Measurements from ENCODE around the gene AP1M2. TPM values are rescaled to one million over a fixed set of nuclear protein-coding genes. Genes with fewer than 3 reads are reported as not detected.
A peak's percentile ranks its signal among the peaks of the same experiment; 100 is the strongest.
"Not testable (repeated sequence)": the region's sequence is repeated elsewhere in the genome, so short reads cannot be mapped to it uniquely, and the experiment has no call there.

AP1M2 gene
- total and polyA plus RNA-seq, 12 donors = 0.10 to 0.97 (median 0.31) TPM; not detected in 8

- WGBS, 4 donors = 1 to 3% (median 2%) methylated on average over 5 to 79 of the region's 79 CpGs
- Histone ChIP-seq H3K36me3 (replicated peaks in 1 of 2) (peaks cover 0 to 12% of the 10 kb centered on the region in 2 donors), H3K4me3 (peak within 1 kb of the TSS; percentile 59 to 84 (median 80)), H3K4me1 (replicated peaks in 1 of 2) (peaks cover 10 to 18% of the 10 kb centered on the region in 2 donors), H3K27ac (peak within 1 kb of the TSS; percentile 57 to 91 (median 90)), H3K27me3 (no peaks in the 10 kb centered on the region), H3K9me3 (replicated peaks in 1 of 3) (no peaks in the 10 kb centered on the region)
- intact Hi-C loops (cut with DNase I) = no loop called here
- no peak for TF ChIP-seq CTCF (IDR thresholded peaks at IDR 0.05)
- peak; percentile 36 to 75 for TF ChIP-seq POLR2A (IDR thresholded peaks at IDR 0.05)
- DNase-seq = peak; percentile 67 to 86 (median 80)
Observed at GRCh38 chr19:10543420-10544241, 43.5 kb downstream of the AP1M2 start, which contains the start of gene ATG4D. TSS of gene ATG4D (plus strand) at chr19:10543904. CDS start at chr19:10544091, 187 bp downstream.

DNA sequence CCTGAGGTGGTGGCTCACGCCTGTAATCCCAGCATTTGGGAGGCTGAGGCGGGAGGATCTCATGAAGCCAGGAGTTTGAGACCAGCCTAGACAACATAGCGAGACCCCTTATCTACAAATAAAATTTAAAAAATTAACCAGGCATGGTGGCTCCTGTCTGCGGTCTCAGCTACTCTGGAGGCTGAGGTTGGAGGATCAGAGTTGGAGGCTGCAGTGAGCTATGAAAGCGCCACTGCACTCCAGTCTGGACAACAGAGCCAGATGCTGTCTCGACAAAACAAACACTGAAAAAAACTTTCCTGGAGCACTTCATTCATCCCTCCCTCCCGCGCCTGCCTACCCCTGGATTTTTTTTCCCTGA, 44.1 kb downstream of the AP1M2 start:
- intact Hi-C loops (cut with DNase I) = no loop called here
- TF ChIP-seq CTCF (IDR thresholded peaks at IDR 0.05) (no peak), POLR2A (IDR thresholded peaks at IDR 0.05) (no peak)
- DNase-seq = no peak
- no peaks in the 10 kb centered on the region for H3K9me3 ChIP-seq (replicated peaks in 1 of 3)
- H3K36me3 ChIP-seq (replicated peaks in 1 of 2) = peaks cover 0 to 11% of the 10 kb centered on the region in 2 donors
- H3K27ac ChIP-seq = no peak overlapping the region
- peaks cover 10 to 18% of the 10 kb centered on the region in 2 donors for H3K4me1 ChIP-seq (replicated peaks in 1 of 2)
- H3K4me3 ChIP-seq = peak overlapping the region in 2 of 4 donors; percentile 75 to 84
- WGBS, 4 donors = 46 to 61% (median 54%) methylated on average over 7 to 8 of the region's 8 CpGs
- H3K27me3 ChIP-seq = no peaks in the 10 kb centered on the region

GRCh38 chr19:10539016-10539415, 48.1 kb downstream of the AP1M2 start:
- H3K9me3 ChIP-seq (replicated peaks in 1 of 3); DNase-seq; intact Hi-C loops (cut with DNase I); H3K4me3 ChIP-seq; H3K36me3 ChIP-seq (replicated peaks in 1 of 2); H3K27me3 ChIP-seq; H3K4me1 ChIP-seq (replicated peaks in 1 of 2); H3K27ac ChIP-seq: not testable (repeated sequence)
- WGBS, 4 donors = 56 to 70% (median 64%) methylated on average over 7 to 9 of the region's 9 CpGs

DNA sequence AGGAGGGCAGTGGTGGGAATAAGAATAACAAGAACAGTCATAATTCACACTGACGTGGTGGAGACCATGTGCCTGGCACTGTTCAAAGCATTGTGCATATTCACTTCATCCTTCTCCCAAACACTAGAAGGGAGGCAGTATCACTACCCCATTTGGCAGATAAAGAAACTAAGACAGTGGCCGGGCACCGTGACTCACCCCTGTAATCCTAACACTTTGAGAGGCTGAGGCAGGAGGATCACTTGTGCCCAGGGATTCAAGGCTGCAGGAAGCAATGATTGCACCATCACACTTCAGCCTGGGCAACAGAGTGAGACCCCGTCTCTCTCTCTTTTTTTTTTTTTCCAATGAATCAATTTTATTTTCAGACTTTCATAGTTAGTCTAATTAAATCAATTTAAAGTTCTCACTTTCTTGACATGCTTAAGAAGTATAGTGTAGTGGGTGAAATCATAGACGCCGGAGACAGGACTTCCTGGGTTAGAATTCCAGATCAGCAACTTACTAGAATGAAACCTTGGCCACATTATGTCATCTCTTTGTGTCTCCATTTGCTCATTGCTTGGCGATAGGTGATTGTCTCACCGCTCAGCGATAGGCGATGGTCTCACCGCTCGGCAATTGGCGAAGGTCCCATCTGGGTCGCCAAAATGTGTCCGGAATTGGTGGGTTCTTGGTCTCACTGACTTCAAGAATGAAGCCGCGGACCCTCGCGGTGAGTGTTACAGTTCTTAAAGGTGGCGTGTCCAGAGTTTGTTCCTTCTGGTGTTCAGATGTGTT, 48.7 kb downstream of the AP1M2 start:
- 63 to 72% (median 66%) methylated on average over 20 of the region's 20 CpGs for WGBS, 4 donors
- no peak for TF ChIP-seq CTCF (IDR thresholded peaks at IDR 0.05)
- no peak for TF ChIP-seq POLR2A (IDR thresholded peaks at IDR 0.05)
- no peaks in the 10 kb centered on the region for H3K27me3 ChIP-seq
- no peak for DNase-seq
- peaks cover 2 to 4% of the 10 kb centered on the region in 2 donors for H3K4me1 ChIP-seq (replicated peaks in 1 of 2)
- H3K4me3 ChIP-seq = no peak overlapping the region
- intact Hi-C loops (cut with DNase I) = no loop called here
- H3K27ac ChIP-seq = no peak overlapping the region
- no peaks in the 10 kb centered on the region for H3K36me3 ChIP-seq (replicated peaks in 1 of 2)
- no peaks in the 10 kb centered on the region for H3K9me3 ChIP-seq (replicated peaks in 1 of 3)

Measured in adrenal gland (tissue), 12 donors.